Anterior cingulate cortex (tissue), 58 donors: Measurements from ENCODE around the gene RFPL2.
A peak's percentile ranks its signal among the peaks of the same experiment; 100 is the strongest.
"Not testable (repeated sequence)": the region's sequence is repeated elsewhere in the genome, so short reads cannot be mapped to it uniquely, and the experiment has no call there.

Experiments
- DNase-seq, 58 donors: peaks; one replicate each; lab custom pipeline; 2025; lab: John Stamatoyannopoulos, UW

Gene RFPL2

DNA sequence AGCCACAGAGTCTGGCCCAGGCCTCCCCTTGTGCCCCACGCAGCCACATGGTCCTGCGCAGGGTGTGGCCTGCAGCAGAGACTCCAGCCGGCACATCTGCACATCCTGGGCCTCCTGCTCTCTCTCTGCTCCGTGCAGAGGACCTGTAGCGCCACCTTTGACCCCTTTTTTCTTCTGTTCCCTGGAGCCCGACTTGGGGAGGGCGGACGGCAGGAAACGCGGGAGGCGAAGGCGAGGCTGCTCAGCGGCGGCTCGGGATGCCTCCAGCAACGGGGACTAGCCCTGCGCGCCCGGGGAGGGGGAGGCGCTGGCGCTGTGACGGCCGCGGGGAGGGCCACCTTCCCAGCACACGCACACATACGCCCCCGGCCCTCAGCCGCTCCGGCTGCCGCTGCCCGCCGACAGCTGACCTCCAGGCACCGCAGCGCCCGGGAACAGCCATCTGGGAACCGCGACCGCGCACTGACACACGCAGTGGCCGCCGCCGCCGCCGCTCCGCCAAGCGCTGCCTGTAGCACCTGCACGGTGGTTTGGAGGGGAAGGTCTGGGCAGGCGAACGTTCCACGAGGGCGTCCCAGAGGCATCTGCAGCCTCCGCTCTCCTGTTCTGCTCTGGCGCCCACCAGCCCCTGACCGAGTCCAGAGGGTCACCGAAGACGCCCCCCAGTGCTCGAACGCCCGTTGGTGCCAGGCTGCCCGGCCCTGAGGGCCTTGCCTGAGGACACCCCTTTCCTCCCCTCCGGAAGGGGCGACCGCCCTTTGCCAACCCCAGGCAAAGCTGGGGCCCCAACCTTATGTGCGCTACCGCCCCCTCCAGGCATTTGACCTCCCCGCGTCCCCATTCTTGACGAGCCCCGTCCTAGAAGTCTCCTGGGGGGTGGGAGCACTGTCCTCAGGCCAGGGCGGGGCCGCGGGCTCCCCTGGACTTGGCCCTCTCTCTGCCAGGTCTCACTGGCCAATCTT, 28.9 kb downstream of the RFPL2 start:
- peak in 4 of 58 donors; percentile 4 to 21 (median 10) for DNase-seq

- DNase-seq = no peak
Observed at GRCh38 chr22:32175115-32175514, 29.8 kb downstream of the RFPL2 start.

DNA sequence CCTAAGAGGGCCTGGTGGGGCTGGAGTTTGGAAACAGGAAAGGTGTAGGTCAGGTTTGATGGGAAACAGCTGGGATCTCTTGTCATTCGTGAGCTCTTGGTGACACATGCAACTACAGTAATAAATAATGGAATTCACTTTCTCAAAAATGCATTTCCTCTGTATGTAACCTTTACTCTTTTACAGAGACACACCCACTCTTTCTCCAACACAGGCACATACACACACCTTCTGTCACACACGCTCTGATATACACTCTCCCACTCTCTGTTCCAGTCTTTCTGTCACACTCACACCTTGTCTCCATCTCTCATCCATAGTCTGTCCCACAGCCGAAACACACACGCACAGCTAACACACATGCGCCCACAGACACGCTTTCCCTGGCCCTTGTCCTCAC, 39.2 kb downstream of the RFPL2 start:
- DNase-seq = no peak

DNA sequence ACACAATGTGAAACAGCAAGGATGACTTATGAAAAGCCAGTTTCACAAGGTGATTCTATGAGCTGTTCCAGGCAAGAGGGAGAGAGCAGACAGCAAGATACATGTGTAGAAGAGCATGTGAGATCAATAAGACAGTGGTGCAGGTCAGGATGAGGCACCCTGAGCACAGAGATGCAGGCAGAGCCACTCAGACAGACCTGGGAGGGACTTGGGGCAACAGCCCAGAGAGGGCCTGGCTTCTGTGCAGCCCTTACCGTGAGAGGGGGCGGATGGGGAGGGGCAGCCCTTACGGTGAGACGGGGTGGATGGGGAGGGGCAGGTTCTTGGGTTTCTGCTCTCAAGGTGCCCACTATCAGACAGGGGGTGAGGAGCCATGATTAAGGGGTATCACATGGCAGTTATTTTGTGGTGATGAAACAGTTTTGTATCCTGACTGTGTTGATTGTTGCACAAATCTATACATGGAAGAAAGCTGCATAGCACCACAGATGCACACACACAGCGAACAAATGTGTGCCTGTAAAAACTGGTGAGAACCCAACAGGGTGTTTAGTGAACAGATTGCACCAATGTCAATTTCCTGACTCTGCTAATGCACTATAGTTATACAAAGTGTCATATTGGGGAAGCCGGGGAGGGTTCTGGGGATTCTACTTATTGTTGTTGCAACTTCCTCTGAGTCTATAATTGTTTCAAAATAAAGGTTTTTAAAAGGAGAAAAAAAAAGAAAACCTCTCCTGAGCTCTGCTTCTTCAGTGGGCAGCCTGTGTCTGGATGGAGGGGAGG, 40.6 kb downstream of the RFPL2 start:
- DNase-seq = no peak

GRCh38 chr22:32160411-32160810, 44.5 kb downstream of the RFPL2 start:
- DNase-seq = not testable (repeated sequence)

DNA sequence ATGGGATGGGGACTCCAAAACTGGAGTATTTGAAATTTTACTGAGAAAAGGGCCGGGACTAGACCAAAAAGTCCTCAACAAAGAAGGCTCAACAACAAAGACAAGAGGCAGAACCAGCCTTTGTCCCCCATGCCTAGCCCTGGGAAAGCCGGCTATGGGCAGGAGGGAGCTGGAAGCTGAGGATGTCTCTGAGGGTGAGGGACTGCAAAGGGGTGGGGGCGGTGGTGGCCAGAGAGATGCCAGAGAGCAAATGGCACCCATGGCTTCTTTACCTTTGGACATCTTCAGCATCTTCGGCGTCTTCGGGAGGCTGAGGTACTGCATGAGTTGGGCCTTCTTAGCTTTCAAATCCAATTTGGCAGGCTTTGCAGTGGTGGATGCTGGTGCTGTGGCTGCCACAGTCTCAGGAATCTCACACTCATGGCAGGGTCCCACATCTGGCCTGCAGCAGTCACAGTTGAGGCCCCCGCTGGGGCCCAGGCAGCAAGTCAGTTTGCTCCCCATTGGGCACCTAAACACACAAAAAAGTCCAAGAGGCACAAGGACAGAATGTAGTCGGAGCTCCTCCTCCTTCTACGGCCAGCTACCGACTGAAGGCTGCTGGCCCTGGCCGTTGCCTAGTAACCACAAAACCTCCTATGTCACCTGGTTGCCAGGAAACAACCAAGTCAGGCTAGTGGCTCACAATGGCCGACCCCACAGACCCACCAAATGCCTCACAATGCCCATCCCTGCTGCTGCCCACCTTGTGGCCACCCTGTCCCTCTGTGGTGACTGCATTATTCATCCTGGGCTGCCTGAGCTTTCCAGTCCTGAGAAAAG, 46.0 kb downstream of the RFPL2 start, which contains the start of gene C22orf42:
TSS of gene C22orf42 (minus strand) at position 592 of the 822 bp plus-strand sequence. CDS start at position 504, 88 bp downstream.
- no peak for DNase-seq

DNA sequence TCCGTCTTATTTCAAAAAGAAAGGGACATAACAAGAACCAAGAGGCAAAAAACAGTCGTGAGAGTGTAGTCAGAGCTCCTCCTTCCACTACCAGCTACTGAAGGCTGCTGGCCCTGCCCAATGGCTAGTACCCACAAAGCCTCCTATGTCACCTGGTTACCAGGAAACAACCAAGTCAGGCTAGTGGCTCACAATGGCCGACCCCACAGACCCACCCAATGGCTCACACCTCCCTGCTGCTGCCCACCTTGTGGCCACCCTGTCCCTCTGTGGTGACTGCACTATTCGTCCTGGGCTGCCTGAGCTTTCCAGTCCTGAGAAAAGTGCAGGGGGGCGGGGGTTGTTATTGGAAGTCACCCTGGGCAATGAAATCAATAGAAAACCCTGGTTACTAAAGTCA, 47.2 kb downstream of the RFPL2 start:
- DNase-seq = not testable (repeated sequence)

- not testable (repeated sequence) for DNase-seq
Observed at GRCh38 chr22:32154727-32155126, 50.1 kb downstream of the RFPL2 start.

DNA sequence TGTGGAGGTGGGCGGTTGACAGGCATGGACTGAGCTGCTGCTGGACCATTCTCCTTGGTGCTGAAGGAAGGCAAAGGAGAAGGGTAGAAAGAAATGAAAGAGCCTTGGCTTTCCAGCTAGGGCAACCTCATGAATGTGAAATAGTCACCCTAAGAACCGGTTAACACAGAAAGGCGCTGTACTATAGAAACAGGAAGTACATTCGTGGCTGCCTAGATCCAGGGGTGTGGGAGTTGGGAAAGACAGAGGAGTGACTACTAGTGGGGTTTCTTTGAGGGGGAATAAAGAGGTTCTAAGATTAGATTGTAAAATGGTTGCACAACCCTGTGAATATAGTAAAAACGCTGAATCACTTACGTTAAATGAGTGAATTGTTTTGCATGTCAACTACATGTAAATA, 53.2 kb downstream of the RFPL2 start:
- not testable (repeated sequence) for DNase-seq

- DNase-seq = not testable (repeated sequence)
Observed at GRCh38 chr22:32150647-32151046, 54.2 kb downstream of the RFPL2 start.

DNA sequence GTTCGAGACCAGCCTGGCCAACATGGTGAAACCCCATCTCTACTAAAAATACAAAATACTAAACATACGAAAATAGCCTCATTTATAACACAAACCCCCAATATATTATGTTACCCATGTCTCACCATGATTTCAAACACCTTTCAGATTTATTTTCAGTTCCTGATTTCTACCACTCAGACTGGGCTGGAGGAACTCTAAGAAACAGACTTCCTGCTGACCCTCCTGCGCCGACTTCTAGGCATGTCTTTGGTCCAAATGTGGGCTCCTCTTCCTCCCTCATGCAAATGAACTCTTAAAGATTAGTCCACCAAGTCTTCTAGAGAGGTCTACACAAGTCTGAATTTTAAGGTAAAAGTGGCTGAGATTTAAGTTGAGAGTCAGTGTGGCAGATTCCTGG, 56.5 kb downstream of the RFPL2 start:
- not testable (repeated sequence) for DNase-seq

DNA sequence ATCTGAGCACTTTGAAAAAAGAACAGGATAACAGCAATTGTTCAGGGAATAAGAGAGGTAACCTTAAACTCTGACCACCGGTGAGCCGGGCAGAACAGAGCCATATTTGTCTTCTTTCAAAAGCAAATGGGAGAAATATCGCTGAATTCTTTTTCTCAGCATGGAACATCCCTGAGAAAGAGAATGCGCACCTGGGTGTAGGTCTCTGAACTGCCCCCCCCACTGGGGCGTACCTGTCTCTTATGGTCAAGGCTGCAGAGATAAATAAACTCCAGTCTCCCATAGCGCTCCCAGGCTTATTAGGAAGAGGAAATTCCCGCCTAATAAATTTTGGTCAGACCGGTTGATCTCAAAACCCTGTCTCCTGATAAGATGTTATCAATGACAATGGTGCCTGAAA, 57.7 kb downstream of the RFPL2 start:
- DNase-seq = not testable (repeated sequence)

GRCh38 chr22:32144496-32145274, 60.2 kb downstream of the RFPL2 start:
- DNase-seq = peak in 1 of 58 donors; percentile 15

DNA sequence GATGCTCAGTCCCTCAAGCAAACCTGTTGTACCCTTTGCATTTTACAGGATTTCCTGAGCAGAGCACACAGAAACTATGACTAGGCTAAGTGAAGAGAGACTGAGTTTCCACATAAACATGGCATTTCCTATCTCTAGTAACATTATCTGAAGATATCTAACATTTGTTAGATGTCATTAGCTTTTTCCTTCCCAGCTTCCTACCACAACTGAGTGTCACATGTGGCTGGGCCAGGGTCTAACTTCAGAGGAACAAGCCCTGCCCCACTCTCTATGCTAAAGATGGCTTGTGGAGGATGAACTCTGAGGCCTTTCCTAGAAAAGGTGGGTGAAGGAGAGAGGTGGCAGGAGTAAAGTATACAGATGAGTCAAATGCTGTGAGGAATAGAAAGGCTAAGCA, 62.3 kb downstream of the RFPL2 start:
- no peak for DNase-seq

DNA sequence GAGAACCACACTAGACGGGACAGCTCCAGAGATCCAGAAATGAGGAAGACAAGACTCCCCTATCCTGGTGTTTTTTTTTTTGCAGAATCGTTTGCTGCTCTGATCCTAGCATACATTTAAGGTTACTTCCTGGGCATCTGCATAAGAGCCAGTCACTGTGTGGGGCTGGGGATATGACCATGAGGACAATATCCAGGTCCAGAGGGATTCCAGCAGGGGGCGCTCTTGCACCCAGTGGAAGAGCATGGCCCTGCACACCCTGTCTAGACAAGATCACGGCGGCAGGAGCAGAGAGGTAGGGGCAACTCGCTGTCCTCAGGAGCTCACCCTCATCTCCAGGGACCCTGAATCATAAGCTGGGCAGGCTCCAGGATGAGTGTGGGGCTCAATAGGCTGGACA, 64.2 kb downstream of the RFPL2 start:
- not testable (repeated sequence) for DNase-seq
